Muscle layer of duodenum (tissue), 2 donors: ENCODE measurements around the gene RALGPS2.

Experiments
- H3K27ac ChIP-seq: one replicate; pipeline ENCODE4 v1.7.0; 2013; ENCODE audit warnings: mild to moderate bottlenecking, low read length
- H3K27me3 ChIP-seq: one replicate; pipeline ENCODE4 v1.7.0; 2013; ENCODE audit warnings: low read depth, mild to moderate bottlenecking, control low read depth, low read length
- H3K36me3 ChIP-seq, 2 donors: one replicate each; pipeline ENCODE4 v1.7.0; 2013; ENCODE audit warnings: low read length in 2 of 2, control low read depth in 1 of 2, mild to moderate bottlenecking in 1 of 2; ENCODE audit not compliant: insufficient read depth in 2 of 2, control insufficient read depth in 1 of 2
- H3K4me1 ChIP-seq, 2 donors: one replicate each; pipeline ENCODE4 v1.7.0; 2013; ENCODE audit warnings: low read length in 2 of 2, mild to moderate bottlenecking in 2 of 2, control low read depth in 1 of 2, moderate library complexity in 1 of 2; ENCODE audit not compliant: insufficient read depth in 2 of 2, control insufficient read depth in 1 of 2
- H3K4me3 ChIP-seq, 2 donors: one replicate each; pipeline ENCODE4 v1.7.0; 2013; ENCODE audit warnings: low read length in 2 of 2, low read depth in 1 of 2, mild to moderate bottlenecking in 1 of 2
- H3K9me3 ChIP-seq, 2 donors: one replicate each; pipeline ENCODE4 v1.7.0; 2013; ENCODE audit warnings: low read length in 2 of 2, control low read depth in 1 of 2, mild to moderate bottlenecking in 1 of 2; ENCODE audit not compliant: control insufficient read depth in 1 of 2
- donor health status: healthy.

RALGPS2 gene

DNA sequence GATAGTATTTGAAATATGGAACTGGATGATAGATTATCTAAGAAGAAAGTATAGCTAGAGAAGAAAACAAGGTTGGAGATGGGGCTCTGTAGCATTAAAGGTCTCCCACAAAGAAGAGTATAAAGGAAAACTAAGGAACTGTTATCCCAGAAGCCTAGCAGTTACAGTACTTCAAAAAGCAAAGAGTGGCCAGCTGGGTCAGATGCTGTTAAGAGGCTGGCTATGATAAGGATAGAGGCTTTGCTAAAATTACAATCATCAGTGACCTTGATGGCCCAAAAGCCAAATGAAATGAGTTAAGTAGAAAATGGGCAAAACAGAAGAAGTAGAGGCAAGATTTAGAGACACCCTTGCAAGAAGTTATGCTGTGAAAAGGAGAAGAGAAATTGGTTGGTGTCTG is 170.9 kb downstream of the RALGPS2 start:
- Histone ChIP-seq H3K27me3 (no peaks in the 10 kb centered on the region), H3K4me3 (no peak overlapping the region), H3K27ac (no peak overlapping the region), H3K4me1 (no peaks in the 10 kb centered on the region), H3K36me3 (peaks cover 4 to 6% of the 10 kb centered on the region in 2 donors), H3K9me3 (no peaks in the 10 kb centered on the region)

DNA sequence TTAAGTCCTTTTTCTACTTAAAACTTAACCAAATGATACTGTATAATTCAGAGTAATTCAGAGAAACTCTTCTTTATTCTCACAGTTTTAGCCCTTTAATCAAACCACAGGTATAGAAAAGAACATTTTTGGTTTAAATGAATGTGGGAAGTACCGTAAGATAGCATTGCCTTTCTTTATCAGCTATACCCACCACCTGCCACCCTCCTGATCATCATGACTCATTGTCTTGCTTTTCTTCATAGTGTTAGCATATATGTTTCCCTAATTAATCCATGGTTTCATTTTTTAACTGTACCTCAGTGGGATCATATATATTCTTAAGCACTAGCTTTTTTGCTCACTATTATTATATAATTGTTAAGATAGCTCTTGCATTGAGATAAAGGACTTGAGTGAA is 173.4 kb downstream of the RALGPS2 start:
- H3K4me1 ChIP-seq, result no peaks in the 10 kb centered on the region
- H3K27ac ChIP-seq, result no peak overlapping the region
- no peak overlapping the region for H3K4me3 ChIP-seq
- H3K27me3 ChIP-seq, result no peaks in the 10 kb centered on the region
- peaks cover 5 to 6% of the 10 kb centered on the region in 2 donors for H3K36me3 ChIP-seq
- no peaks in the 10 kb centered on the region for H3K9me3 ChIP-seq

DNA sequence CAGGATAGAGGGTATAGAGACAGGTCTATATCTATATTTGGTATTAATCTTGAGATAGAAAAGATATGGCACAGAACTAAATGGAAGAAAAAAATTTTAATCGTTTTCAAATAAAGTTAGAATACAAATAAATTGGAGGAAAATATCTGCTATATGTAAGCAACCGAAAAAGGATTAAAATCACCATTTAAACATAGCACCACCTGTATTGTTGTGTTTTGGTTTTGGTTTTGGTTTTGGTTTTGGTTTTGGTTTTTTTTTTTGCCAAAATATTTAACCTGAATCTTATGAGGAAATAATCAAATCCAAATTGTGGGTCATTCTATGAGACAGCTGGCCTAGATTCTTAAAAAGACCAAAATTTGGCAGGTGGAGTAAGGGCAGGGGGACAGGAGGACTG is 174.4 kb downstream of the RALGPS2 start:
- H3K9me3 ChIP-seq, result no peaks in the 10 kb centered on the region
- no peaks in the 10 kb centered on the region for H3K27me3 ChIP-seq
- H3K4me3 ChIP-seq, result no peak overlapping the region
- no peak overlapping the region for H3K27ac ChIP-seq
- no peaks in the 10 kb centered on the region for H3K4me1 ChIP-seq
- H3K36me3 ChIP-seq, result peaks cover 2 to 3% of the 10 kb centered on the region in 2 donors

DNA sequence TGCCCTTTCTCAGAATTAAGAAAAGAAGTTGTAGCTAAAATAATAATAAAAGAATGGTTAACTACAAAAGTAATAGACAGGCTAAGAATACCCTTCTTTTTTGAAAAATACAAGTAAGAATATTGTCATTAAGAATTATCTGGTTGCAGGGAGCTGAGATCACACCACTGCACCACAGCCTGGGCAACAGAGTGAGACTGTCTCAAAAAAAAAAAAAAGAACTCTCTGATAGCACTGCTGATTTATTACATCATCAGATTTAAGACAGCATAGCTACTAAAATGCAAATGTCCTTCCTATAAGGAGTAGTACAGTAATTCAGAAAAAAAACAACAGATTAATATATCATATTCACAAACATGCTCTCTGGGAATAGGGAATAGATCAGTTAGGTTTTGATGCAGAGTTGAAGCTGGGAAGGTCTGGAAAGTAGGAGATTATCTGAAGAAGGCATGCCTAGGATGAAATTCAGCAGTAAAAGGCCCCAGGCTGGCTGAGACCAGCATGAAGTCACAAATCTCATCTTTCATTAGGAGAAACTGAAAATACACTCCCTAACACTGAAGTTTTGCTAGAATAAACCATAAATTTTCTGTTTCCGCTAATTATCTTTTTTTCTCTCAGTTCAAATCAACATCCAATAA is 176.6 kb downstream of the RALGPS2 start:
- H3K4me1 ChIP-seq, result no peaks in the 10 kb centered on the region
- no peak overlapping the region for H3K27ac ChIP-seq
- no peak overlapping the region for H3K4me3 ChIP-seq
- peaks cover 3% of the 10 kb centered on the region in 2 donors for H3K36me3 ChIP-seq
- no peaks in the 10 kb centered on the region for H3K27me3 ChIP-seq
- no peaks in the 10 kb centered on the region for H3K9me3 ChIP-seq

DNA sequence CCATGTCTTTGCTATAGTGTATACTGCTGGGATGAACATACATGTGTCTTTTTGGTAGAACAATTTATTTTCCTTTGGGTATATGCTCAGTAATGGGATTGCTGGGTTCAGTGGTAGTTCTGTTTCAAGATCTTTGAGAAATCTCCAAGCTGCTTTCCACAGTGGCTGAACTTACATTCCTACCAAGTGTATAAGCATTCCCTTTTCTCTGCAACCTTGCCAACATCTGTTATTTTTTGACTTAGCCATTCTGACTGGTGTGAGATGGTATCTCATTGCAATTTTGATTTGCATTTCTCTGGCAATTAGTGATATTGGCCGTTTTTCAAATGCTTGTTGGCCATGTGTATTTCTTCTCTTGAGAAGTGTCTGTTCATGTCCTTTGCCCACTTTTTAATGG is 183.3 kb downstream of the RALGPS2 start:
- no peaks in the 10 kb centered on the region for H3K4me1 ChIP-seq
- H3K36me3 ChIP-seq, result peaks cover 7 to 15% of the 10 kb centered on the region in 2 donors
- no peaks in the 10 kb centered on the region for H3K9me3 ChIP-seq
- H3K27me3 ChIP-seq, result no peaks in the 10 kb centered on the region
- no peak overlapping the region for H3K27ac ChIP-seq
- no peak overlapping the region for H3K4me3 ChIP-seq

DNA sequence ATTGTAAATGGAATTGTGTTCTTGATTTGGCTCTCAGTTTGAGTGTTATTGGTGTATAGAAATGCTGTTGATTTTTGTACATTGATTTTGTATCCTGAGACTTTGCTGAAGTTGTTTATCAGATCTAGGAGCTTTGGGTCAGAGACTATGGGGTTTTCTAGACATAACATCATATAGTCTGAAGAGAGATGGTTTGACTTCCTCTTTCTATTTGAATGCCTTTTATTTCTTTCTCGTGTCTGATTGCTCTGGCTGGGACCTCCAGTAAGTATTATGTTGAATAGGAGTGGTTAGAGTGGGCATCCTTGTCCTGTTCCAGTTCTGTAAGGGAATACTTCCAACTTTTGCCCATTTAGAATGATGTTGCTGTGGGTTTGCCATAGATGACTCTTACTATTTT is 185.0 kb downstream of the RALGPS2 start:
- Histone ChIP-seq H3K4me3 (no peak overlapping the region), H3K27ac (no peak overlapping the region), H3K9me3 (no peaks in the 10 kb centered on the region), H3K36me3 (peaks cover 4 to 20% of the 10 kb centered on the region in 2 donors), H3K4me1 (no peaks in the 10 kb centered on the region), H3K27me3 (no peaks in the 10 kb centered on the region)

DNA sequence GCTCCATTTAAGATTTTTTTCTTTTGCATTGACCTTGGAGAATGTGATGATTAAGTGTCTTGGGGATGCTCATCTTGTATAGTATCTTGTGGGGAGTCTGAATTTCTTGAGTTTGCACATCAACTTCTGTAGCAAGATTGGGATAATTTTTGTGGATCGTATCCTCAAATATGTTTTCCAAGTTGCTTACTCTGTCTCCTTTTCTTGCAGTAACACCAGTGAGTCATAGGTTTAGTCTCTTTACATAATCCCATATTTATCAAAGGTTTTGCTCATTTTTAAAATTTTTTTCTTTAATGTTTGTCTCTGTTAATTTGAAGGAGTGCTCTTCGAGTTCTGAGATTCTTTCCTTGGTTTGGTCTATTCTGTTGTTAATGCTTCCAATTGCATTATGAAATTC is 187.6 kb downstream of the RALGPS2 start:
- H3K36me3 ChIP-seq, result peaks cover 10 to 11% of the 10 kb centered on the region in 2 donors
- H3K27ac ChIP-seq, result no peak overlapping the region
- H3K27me3 ChIP-seq, result no peaks in the 10 kb centered on the region

GRCh38 chr1:178916448-178917174 is 191.6 kb downstream of the RALGPS2 start:
- no peaks in the 10 kb centered on the region for H3K27me3 ChIP-seq
- no peaks in the 10 kb centered on the region for H3K9me3 ChIP-seq
- H3K4me1 ChIP-seq, result peaks cover 0 to 6% of the 10 kb centered on the region in 2 donors
- no peak overlapping the region for H3K27ac ChIP-seq
- H3K4me3 ChIP-seq, result no peak overlapping the region
- H3K36me3 ChIP-seq, result peaks cover 6% of the 10 kb centered on the region in 2 donors

More for the DNA sequence above, 187.6 kb downstream of the RALGPS2 start:
- no peak overlapping the region for H3K4me3 ChIP-seq
- no peaks in the 10 kb centered on the region for H3K4me1 ChIP-seq
- H3K9me3 ChIP-seq, result no peaks in the 10 kb centered on the region

- Histone ChIP-seq H3K36me3 (peaks cover 5 to 6% of the 10 kb centered on the region in 2 donors), H3K9me3 (no peaks in the 10 kb centered on the region), H3K4me3 (no peak overlapping the region), H3K4me1 (peaks cover 0 to 6% of the 10 kb centered on the region in 2 donors), H3K27me3 (no peaks in the 10 kb centered on the region), H3K27ac (no peak overlapping the region)
Observed at GRCh38 chr1:178918308-178918707, 193.3 kb downstream of the RALGPS2 start.

DNA sequence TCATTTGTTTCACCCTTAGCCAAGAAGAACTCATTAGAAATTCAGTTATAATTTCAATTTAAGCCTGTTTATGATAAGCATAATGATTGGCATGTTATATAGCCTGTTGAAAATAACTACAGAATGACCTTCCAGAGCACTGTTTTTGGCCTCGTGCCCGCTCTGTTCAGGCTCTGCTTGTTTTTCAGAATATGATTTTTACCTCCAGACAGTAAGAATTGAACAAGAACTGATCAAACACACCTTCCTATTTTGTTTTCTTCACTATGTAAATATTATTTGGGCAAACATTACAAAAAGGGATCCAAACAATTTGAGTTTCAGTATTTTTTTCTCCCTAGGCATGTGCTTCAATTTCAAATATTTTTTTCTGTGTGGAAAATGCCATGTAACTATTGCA is 193.9 kb downstream of the RALGPS2 start:
- Histone ChIP-seq H3K9me3 (no peaks in the 10 kb centered on the region), H3K36me3 (peaks cover 3 to 6% of the 10 kb centered on the region in 2 donors), H3K4me1 (peaks cover 0 to 6% of the 10 kb centered on the region in 2 donors), H3K27ac (no peak overlapping the region), H3K27me3 (no peaks in the 10 kb centered on the region), H3K4me3 (no peak overlapping the region)

DNA sequence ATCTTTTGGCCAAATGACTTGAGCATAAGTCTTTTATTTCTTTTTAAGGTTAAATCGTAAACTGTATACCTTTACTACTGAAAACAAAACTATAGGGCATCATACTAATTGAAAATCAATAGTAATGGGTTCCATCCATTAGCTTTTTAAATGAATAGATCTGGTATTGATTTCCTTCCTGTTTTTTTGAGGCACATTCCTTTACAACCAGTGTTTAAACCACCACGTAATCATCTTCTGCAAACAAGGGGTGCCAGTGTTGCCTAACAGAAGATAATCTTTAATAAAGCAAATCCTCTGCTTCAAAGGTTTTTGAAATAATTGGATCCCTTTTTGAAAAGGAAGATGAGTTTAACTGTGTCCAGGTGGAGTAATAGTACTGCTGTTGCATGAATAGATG is 194.5 kb downstream of the RALGPS2 start:
- Histone ChIP-seq H3K9me3 (no peaks in the 10 kb centered on the region), H3K27ac (no peak overlapping the region), H3K4me1 (peaks cover 0 to 6% of the 10 kb centered on the region in 2 donors), H3K4me3 (no peak overlapping the region), H3K27me3 (no peaks in the 10 kb centered on the region), H3K36me3 (peaks cover 0 to 6% of the 10 kb centered on the region in 2 donors)
